HG03196 (cell line): Measurements from ENCODE around the gene CMTM7.
"Not testable (repeated sequence)": the region's sequence is repeated elsewhere in the genome, so short reads cannot be mapped to it uniquely, and the experiment has no call there.

Experiments used
- ATAC-seq: cut with Tn5 transposase; IDR thresholded peaks from one replicate; pipeline ENCODE4 v1.9.1; 2021; ENCODE audit not compliant: unreplicated experiment

CMTM7 gene

DNA sequence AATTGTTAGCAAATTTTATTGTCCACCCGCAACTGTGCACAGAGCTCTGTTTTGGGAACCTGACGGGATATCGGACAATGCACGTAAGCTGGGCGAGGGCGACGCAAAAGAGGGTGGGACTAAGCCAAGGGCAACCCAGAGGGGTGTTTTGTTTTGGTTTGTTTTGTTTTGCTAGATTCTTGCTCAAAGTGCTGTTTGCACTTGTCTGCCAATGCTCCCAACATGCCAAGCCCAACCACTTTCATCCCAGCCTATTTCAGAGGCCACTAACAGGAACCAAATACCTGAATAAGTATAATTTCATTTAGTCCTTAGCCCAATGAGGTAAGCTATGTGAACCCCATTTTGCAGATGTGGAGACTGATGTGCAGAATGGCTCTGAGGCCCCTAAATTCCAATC, 9.7 kb upstream of the CMTM7 start:
- no peak for ATAC-seq

DNA sequence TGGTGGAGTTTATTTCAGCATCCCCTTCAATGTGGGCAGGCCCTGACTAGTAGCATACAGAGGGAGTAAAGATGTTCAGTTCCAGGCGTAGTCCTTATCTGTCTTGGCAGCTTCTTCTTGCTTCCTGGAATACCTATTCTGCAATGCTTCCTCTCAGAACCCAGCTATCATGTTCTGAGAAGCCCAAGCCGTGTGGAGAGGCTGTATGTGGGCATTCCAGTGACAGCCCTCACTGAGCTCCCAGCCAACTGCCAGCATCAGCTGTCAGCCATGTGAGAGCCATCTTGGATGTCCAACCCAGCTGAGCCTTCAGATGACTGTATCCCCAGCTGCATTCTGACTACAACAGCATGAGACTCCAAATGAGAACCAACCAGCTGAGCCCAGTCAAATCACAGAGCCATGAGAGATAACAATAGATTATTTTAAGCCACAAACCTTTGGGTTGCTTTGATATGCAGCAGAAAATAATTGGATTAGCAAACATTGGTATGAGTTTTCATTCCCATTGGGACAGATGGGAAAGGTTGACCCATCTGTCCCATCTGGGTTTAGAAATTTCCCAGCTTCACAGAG, 8.4 kb upstream of the CMTM7 start:
- ATAC-seq: no peak

DNA sequence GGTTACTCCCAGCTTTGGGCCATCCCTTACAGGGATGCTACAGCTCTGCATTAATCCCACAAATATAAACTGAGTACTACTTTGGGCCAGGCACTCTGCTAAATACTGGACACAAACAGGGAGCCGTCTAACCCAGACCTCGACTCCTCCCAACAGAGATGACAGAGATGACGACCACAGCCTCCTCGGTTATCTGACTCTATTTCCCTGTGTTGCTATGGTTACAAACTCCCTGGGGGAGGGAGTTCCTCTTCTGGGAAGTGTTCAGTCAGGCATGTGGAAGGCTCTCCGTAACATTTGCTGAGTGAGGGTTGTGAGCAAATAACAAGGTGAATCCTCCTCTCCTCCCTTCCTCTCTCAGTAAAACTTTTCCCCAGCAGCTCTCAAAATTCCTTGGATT, 6.7 kb upstream of the CMTM7 start:
- ATAC-seq: no peak

DNA sequence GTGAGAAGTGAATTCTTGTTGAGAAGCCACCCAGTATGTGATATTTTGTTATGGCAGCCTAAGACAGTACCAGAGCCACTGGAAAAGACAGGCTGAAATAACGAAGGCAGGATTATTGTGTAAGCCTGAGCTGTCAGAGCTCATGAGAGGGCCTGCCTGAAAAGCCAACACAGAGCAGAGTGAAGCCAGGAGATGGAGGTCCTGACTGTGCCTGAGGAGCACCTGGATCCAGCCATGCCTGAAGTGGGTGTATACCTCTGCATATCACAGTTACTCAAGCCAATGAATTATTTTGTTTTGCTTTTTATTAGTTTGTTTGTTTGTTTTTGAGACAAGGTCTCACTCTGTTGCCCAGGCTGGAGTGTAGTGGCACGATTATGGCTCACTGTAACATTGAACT, 4.1 kb upstream of the CMTM7 start:
- no peak for ATAC-seq

DNA sequence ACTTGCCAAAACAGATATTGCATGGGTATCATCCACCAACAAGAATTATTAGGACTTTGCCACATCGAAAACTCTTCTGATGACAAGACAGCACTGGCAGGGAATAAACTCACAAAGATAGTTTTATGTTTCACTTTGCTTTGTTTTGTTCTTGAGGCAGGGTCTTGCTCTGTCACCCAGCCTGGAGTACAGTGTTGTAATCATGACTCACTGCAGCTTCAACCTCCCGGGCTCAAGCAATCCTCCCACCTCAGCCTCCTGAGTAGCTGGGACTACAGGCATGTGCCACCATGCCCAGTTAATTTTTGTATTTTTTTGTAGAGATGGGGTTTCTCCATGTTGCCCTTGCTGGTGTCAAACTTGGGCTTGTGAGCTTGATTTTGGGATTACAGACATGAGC, 2.1 kb upstream of the CMTM7 start:
- ATAC-seq: not testable (repeated sequence)

DNA sequence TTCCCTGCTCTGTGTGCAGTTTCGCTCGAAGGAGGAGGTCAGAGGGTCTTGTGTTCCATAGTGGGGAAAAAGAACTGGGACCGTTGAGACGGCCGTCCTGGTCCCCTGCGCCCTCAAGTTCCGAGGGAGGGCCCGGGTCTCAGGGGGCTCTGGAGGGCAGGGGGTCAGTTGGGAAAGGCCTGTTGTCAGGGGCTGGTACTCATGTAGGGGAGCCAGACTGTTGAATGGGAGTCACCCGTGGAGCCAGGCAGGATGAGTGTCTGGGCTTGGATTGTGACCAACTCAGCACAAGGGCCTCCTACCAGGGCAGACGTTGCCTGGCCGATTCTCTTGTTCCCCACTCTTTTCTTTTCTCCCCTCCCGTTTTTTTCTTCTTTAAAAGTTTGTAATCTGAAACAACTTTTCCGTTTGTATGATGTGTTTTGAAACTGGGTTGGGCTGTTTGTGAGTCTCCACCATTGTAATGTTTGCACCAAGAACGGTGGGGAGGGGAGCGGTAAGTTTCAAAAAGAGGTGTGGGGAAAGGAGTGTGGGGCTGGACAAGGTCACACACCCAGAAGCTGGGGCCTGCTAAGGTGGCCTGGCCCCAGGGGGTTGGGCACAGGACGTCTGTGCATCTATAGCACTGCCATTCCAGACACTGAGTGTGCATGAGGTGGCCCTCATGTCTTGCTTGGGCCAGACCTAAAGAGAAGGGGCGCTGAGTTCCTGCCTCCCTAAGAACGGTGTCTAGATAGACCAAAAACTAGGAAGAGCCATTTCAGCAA, 1.1 kb downstream of the CMTM7 start:
- ATAC-seq: no peak

DNA sequence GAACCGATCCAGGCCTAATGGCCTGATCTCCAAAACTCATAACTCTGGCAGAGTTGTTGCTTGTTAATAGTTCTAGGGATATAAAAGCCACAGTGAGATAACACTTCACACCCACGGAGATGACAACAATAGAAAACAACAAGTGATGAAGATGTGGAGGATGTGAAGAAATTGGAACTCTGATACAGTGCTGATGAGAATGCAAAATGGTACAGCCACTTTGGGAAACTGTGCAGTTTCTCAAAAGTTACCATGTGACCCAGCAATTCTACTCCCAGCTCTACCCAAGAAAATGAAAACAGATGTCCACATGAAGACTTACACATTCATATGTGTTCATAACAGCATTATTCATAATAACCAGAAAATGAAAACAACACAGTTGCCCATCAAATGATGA, 3.8 kb downstream of the CMTM7 start:
- no peak for ATAC-seq

DNA sequence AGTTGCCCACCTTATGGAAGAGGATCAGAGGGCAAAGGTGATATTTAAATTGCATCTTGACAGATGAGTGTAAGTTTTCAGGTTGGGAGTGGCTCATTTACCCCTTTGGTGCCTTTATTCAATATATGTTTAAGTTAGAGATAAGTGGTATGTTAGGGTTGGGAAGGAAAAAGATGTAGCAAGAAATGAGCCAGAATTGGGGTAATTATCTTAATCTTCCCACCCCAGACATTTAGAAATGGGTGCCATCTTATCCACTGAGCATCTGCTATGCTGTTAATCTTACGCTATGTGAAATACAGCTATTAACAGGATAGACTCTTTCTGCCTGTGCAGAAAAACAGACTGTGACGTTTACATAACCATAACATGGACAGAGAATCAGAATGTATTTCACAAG, 6.3 kb downstream of the CMTM7 start:
- no peak for ATAC-seq

DNA sequence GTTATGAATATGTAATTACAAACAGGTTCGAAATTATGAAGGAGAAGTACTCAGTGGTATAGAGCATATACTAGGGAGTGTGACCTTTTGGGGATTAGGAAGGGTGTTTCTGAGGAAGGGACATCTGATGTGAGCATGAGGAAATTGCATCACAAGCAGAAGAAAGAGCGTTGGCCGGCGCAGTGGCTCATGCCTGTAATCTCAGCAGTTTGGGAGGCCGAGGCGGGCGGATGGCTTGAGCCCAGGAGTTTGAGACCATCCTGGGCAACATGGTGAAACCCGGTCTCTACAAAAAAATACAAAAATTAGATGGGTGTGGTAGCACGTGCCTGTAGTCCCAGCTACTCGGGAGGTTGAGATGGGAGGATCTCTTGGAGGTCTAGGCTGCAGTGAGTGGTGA, 6.9 kb downstream of the CMTM7 start:
- ATAC-seq: no peak

DNA sequence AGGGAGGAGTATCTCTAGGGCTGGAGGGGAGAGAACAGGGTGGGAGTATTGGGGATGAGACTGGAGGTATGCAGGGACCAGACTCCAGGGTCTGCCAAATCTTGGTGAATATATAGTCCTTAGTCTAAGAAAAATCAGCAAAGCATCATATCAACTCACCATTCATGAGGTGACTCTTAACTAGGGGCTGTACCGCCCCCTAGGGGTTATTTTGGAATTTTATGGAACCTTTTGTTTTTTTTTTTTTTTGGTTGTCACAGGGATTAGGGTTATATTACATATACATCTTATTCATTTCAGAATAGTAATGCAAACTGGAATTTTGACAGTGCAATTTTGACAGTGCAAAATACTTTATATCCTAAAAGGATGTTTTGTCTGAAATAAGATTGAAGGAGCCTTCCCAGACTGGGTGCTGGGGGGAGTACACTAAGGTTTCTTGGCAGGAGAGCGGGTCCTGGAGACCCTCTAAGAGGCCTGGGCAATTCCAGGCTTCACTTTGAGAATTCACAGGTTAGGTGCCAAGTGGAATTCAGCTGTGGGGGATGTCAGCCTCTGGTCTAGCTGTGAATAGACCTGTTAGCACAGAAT, 7.5 kb downstream of the CMTM7 start:
- ATAC-seq: no peak

DNA sequence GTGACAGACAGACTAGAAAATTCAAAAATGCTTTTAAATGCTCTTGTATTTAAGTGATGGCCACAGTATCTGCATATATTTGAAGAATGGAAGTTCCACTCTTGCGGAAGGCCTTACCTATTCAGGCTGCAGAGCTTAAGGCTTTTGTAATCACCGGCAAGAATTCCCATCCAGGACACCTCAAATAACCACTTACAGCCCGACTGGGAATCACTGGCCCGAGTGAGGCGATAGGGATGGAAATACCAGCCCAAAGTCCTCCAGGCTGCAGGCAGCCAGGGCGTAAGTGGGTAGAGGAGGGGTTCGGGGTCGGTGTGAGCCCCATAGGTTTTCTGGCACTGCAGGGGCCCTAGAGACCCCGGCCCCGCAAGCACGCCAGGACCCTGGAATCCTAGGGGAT, 9.5 kb downstream of the CMTM7 start:
- ATAC-seq: no peak

DNA sequence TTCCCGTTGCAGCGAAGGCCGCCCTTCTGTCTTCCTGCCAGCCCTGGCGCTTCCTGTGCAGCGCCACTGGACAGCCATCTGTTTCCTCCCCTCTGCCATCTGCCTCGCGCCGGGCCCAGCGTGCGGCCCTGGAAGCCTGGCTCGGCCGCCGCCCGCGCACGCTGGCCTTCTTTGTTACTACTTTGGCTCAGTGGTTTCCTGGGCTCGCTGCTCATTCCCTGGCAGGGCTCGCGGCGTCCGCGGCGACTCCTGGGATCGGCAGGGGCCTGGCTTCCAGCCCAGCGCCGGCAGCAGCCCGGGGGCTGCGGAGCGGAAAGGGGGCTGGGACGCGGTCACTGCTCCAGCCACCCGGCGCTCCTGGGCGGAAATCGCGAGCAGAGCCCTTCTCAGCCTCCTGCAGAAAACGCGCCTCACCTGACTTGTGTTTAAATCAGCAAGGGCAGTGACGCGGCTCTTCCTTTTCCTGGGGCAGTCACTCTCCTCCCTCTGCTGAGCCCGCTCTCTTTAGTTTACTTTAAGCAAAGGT, 10.0 kb downstream of the CMTM7 start:
- ATAC-seq: peak; percentile 67

DNA sequence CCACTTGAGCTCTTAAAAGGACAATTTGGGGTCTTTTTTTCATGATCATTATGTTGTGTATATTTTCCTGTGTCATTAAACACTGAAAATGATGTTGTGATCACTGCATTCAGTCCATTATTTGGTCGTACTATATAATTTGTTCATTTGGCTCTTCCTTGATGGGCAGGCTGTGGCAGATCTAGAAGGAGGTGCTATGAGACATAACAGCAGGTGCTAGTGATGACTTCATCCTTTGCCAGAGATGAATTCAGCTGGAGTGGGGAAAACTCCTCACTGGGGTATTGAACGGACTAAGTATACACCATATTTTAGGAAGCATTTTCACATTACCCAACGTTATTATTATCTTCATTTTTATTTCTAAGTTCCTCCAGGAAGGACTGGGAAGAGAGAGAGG, 12.0 kb downstream of the CMTM7 start:
- no peak for ATAC-seq

DNA sequence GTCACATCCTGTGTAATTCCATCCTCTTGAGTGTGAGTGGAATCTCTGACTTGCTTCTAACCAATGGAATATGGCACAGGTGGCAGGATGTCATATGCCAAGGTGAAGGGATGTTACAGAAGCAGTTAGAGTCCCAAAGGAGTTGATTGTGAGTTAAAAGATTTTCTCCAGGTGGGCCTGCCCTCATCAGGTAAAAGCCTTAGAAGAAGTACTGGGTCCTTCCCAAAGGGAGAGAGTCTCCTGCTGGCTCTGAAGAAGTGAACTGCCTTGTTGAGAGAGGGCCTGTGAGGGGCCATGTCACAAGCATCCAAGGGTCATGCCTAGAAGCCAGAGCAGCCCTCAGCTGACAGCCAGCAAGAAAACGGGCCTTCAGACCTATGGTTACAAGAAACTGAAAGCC, 13.1 kb downstream of the CMTM7 start:
- no peak for ATAC-seq

DNA sequence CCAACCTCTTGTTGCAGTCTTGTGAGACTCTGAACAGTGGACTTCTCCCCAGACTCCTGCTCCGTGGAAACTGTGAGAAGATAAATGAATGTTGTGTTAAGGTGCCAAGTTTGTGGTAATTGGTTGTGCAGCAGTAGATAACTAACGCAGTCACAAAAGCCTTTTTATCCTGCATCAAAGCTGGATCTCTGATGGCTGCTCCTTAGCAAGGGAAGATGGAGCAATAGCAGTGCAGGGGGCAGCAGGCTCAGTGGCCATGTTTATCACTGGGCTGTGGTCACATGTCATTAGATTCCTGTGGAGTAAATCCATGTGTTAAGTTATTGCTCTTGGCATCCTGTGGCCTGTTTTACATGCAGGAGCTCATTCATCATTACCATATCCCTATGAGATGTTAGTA, 13.5 kb downstream of the CMTM7 start:
- no peak for ATAC-seq

DNA sequence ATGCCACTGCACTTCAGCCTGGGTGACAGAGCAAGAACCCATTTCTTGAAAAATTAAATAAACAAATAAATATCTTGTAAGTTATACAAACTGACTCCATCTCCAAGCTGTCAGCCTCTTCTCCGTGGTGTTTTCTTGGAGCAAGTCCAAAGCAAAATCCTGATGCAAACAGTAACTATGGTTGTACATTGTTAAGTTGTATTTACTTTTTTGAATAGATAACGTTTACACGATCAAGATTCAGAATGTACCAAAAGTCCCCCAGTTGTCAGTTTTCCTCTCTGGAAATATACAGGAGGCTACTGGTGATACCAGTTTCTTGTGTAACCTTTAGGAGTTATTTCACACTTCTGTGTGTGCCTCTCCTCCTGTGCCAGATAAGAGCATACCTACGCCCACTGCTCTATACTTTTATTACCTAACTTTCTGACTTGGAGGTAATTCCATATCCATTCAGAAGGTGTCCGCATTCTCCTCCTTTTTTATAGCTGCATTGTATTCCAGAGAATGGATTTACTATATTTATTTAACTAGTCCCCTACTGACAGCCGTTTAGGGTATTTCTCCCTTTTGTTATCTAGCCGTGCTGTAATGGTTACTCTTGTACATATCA, 14.2 kb downstream of the CMTM7 start:
- no peak for ATAC-seq

DNA sequence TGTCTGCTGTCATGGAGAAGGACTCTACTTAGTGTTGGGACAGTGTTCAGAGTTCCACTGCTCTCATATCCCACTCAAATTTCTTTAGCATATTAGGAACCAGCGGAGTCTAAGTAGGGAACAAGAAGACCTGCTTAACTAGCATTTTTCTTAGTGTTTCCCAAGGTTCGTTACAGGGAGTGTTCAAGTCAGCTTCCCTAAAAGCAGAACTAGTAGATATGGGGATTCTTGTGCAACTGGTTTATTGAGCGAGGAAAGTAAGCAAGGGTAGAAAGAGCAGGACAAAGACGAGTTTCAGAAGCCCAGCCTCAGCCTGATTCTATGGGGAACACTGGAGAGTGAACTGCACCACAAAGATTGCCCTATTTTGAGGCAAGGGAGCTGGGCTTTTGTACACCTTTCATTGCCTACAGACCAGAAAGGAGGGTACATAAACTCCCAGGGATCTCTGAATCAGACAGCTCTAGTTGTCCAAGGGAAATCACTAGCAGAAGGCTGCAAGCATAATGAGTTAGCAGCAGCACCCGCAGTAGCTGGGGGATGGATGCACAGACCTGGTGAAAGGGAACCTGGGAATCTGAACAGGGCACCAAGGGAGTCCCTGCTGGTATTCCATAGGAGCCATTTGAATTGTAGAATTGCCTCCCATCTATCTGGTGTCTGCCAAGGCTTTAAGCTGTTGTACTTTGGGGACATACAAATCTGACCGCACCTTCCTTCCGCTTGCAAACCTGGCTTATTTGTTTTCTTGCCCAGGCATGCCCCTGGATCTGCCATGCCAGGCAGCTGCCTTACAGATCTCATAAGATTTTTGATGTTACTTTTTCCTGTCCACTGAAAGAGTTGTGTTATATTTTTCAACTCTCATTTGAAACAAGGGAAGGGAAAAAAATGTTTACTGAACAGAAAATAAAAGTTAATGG, 15.1 kb downstream of the CMTM7 start:
- ATAC-seq: no peak

DNA sequence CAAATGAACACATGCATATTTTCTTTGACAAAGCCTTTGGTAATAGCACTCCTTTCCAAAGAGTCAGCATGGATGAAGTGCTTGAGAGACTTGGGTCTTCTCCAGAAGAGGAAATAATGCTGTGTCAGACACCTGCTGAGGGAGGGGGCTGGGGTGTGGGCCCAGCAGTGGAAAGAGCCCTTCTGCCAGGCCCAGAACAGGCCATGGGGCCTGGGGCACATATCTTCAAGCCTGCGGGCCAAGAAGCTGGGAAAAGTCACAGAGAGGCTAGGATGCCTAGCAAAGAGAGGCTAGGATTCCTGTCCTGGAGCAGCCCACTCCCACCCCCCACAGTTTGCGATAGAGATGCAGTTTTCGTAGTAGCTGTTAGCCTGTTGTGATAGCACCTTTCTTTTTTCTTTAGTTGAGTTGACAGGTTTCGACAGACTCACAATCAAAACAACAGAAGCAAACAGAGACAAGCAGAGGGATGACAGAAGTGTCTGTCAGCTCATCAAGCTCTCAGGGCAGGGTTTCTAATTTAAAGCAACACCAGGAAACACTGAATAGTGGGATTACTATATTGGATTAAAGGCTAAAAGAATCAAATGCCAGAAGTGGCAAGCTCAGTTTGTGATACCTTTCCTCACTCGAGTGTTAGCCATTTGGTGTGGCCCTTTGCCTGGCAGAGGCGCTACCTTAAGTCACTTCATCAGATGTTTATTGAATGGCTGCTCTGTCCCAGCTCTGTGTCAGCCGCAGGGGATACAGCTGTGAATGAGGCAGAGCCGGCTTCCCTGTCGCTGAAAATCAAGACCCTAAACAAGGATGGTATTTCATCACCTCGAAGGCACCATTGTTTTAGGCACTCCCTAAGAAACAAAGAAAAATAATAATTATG, 19.0 kb downstream of the CMTM7 start:
- ATAC-seq: no peak

DNA sequence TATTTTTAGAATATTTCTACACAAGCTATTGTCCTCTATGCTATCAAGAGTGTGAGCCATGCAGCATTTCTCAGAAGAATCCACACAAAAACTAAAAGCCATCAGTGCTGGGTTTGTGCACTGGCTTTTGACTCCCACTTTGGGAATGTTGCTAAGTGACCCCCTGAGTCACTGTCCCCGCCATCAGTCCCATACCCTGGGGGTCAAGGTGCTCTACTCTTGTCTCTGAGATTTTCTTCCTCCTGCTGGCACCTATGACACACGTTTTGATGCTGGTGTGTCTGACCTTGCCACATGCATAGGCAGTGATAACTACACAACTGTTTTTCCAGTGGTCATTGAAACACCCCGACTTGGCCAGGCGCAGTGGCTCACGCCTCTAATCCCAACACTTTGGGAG, 19.8 kb downstream of the CMTM7 start:
- no peak for ATAC-seq

DNA sequence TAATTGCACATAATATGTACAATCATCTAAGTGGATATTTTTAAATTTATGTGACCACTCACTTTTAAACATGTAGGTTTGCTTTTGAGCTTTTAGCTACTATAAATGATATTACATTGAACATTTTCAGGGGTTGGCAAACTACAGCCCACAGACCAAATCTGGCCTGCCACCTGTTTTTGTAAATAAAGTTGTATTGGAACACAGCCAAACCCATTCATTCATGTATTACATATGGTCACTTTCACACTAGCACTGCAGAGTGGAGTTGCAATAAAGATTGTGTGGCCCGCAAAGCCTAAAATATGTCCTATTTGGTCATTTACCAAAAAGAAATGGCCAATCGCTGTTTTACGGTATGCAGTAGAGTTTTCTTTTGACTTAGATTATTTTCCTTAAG, 21.2 kb downstream of the CMTM7 start:
- ATAC-seq: no peak
